HEK293 (cell line): ENCODE data around the gene SETMAR.
A peak's percentile ranks its signal among the peaks of the same experiment; 100 is the strongest.

Experiments used
- CTCF ChIA-PET: fragments of 350-600 bp; formaldehyde crosslinking; extraction: SDS; loops from one replicate; lab custom pipeline; 2021; ENCODE audit warnings: antibody characterized with exemption; lab: Yijun Ruan, JAX
- POLR2A ChIA-PET: fragments of 300-600 bp; formaldehyde crosslinking; extraction: SDS; loops from one replicate; lab custom pipeline; 2020; ENCODE audit warnings: antibody characterized with exemption, inconsistent platforms; lab: Yijun Ruan, JAX
- H3K27ac ChIP-seq: fragments of 200-500 bp; sonication (Bioruptor generic); 2 replicates; pipeline ENCODE4 v1.5.1; 2014; ENCODE audit warnings: low read depth, low read length, control low read depth, inconsistent platforms; ENCODE audit errors: extremely low read depth
- H3K36me3 ChIP-seq, 2 experiments: fragments of 200-500 bp in 1 of 2; sonication (Bioruptor generic) in 1 of 2; 1 replicate in 1 of 2; 2 replicates in 1 of 2; pipeline ENCODE4 v1.5.1; 2014 to 2017; ENCODE audit warnings: inconsistent platforms in 2 of 2, low read length in 2 of 2; ENCODE audit not compliant: control insufficient read depth in 2 of 2, insufficient read depth in 1 of 2
- H3K4me1 ChIP-seq: fragments of 200-500 bp; sonication (Bioruptor generic); 2 replicates; pipeline ENCODE4 v1.5.1; 2014; ENCODE audit warnings: mild to moderate bottlenecking, low read length, inconsistent platforms; ENCODE audit not compliant: control insufficient read depth, insufficient read depth
- H3K4me3 ChIP-seq: 2 replicates; pipeline ENCODE4 v1.5.1; 2011; ENCODE audit warnings: low read depth, mild to moderate bottlenecking, control low read depth, low read length, moderate library complexity
- H3K9me3 ChIP-seq: fragments of 200-500 bp; sonication (Bioruptor generic); 2 replicates; pipeline ENCODE4 v1.5.1; 2014; ENCODE audit warnings: low read depth, low read length, inconsistent platforms; ENCODE audit not compliant: control insufficient read depth, insufficient read depth
- BCL11B ChIP-seq: fragments of 450-650 bp; formaldehyde crosslinking; IDR thresholded peaks from 2 replicates; pipeline ENCODE4 v1.5.1; 2016; ENCODE audit warnings: low read depth, missing biosample characterization, missing genetic modification characterization
- GLI2 ChIP-seq: fragments of 450-650 bp; formaldehyde crosslinking; IDR thresholded peaks from 2 replicates; pipeline ENCODE4; 2017; ENCODE audit warnings: missing biosample characterization, missing genetic modification characterization, low read depth, borderline replicate concordance
- MYNN ChIP-seq: fragments of 450-650 bp; formaldehyde crosslinking; IDR thresholded peaks from 2 replicates; pipeline ENCODE4 v1.5.1; 2016; ENCODE audit warnings: missing biosample characterization, missing genetic modification characterization, borderline replicate concordance
- OSR2 ChIP-seq: fragments of 450-650 bp; formaldehyde crosslinking; IDR thresholded peaks from 2 replicates; pipeline ENCODE4 v1.5.1; 2016; ENCODE audit warnings: missing biosample characterization, missing genetic modification characterization
- PRDM1 ChIP-seq: fragments of 450-650 bp; formaldehyde crosslinking; IDR thresholded peaks from 2 replicates; pipeline ENCODE4; 2016; ENCODE audit warnings: missing biosample characterization, missing genetic modification characterization
- REST ChIP-seq: fragments of 450-650 bp; formaldehyde crosslinking; IDR thresholded peaks from 2 replicates; pipeline ENCODE4 v1.5.1; 2016; ENCODE audit warnings: missing biosample characterization, missing genetic modification characterization
- SP2 ChIP-seq: fragments of 450-650 bp; formaldehyde crosslinking; IDR thresholded peaks from 2 replicates; pipeline ENCODE4 v1.5.1; 2016; ENCODE audit warnings: missing biosample characterization, missing genetic modification characterization
- SP7 ChIP-seq: fragments of 450-650 bp; formaldehyde crosslinking; IDR thresholded peaks from 2 replicates; pipeline ENCODE4 v1.5.1; 2016; ENCODE audit warnings: missing biosample characterization, missing genetic modification characterization
- ZNF341 ChIP-seq: fragments of 450-650 bp; formaldehyde crosslinking; IDR thresholded peaks from 2 replicates; pipeline ENCODE4; 2016; ENCODE audit warnings: low read depth, missing biosample characterization, missing genetic modification characterization
- ZNF600 ChIP-seq: fragments of 450-650 bp; formaldehyde crosslinking; IDR thresholded peaks from 2 replicates; pipeline ENCODE4 v1.5.1; 2016; ENCODE audit warnings: missing biosample characterization, missing genetic modification characterization
- ZNF664 ChIP-seq: fragments of 450-650 bp; formaldehyde crosslinking; IDR thresholded peaks from 2 replicates; pipeline ENCODE4 v1.5.1; 2016; ENCODE audit warnings: missing biosample characterization, missing genetic modification characterization
- ZNF670 ChIP-seq: fragments of 450-650 bp; formaldehyde crosslinking; IDR thresholded peaks from 2 replicates; pipeline ENCODE4 v1.5.1; 2016; ENCODE audit warnings: missing biosample characterization, missing genetic modification characterization, low read depth
- ZSCAN18 ChIP-seq: fragments of 450-650 bp; formaldehyde crosslinking; IDR thresholded peaks from 2 replicates; pipeline ENCODE4 v1.5.1; 2016; ENCODE audit warnings: missing biosample characterization, missing genetic modification characterization
- ZSCAN4 ChIP-seq: fragments of 450-650 bp; formaldehyde crosslinking; IDR thresholded peaks from 2 replicates; pipeline ENCODE4 v1.5.1; 2017; ENCODE audit warnings: missing biosample characterization, missing genetic modification characterization

SETMAR gene

GRCh38 chr3:4351164-4351855 lies 48.1 kb downstream of the SETMAR start:
- ChIA-PET POLR2A (interaction anchor here (1.3 kb wide), 1 partner anchor 282 kb away, joined by 3 read pairs; no protein-coding TSS in a partner anchor), CTCF (interaction anchor here (0.6 to 5.8 kb wide), 53 partner anchors 8 to 1159 kb away, joined by 3 to 138 read pairs (median 4); partner anchors contain the start of gene ITPR1)
- H3K27ac ChIP-seq: no peak overlapping the region

GRCh38 chr3:4351872-4352271 lies 48.7 kb downstream of the SETMAR start:
- Histone ChIP-seq H3K4me1 (peaks cover 6% of the 10 kb centered on the region; the same call in 1 of the 2 replicates), H3K36me3 (no peaks in the 10 kb centered on the region)
- TF ChIP-seq ZNF670 (tag by site-specific recombination): no peak
- no peak for TF ChIP-seq BCL11B (tag by site-specific recombination)
- no peak for TF ChIP-seq ZSCAN4 (tag by site-specific recombination)
- TF ChIP-seq PRDM1 (tag by site-specific recombination): no peak
- TF ChIP-seq SP2 (tag by site-specific recombination): no peak
- TF ChIP-seq MYNN: no peak
- no peak for TF ChIP-seq ZNF341 (tag by site-specific recombination)
- TF ChIP-seq ZNF664 (tag by site-specific recombination): no peak
- TF ChIP-seq SP7 (tag by site-specific recombination): no peak
- TF ChIP-seq ZSCAN18 (tag by site-specific recombination): no peak
- TF ChIP-seq, all 188 proteins: peak for 0
- no peak overlapping the region for H3K27ac ChIP-seq
- ChIA-PET POLR2A (no interaction called here), CTCF (interaction anchor here (0.9 to 5.8 kb wide), 8 partner anchors 9 to 285 kb away, joined by 3 to 138 read pairs (median 6); partner anchors contain the start of gene ITPR1)
- no peak overlapping the region for H3K4me3 ChIP-seq
- H3K9me3 ChIP-seq: no peaks in the 10 kb centered on the region

More at GRCh38 chr3:4351164-4351855, 48.1 kb downstream of the SETMAR start:
- H3K9me3 ChIP-seq: no peaks in the 10 kb centered on the region
- TF ChIP-seq ZNF600 (tag by site-specific recombination) (peak; percentile 77; the same call in 1 of the 2 replicates), GLI2 (no peak)
- H3K4me1 ChIP-seq: peaks cover 6% of the 10 kb centered on the region; the same call in 1 of the 2 replicates
- H3K4me3 ChIP-seq: no peak overlapping the region
- no peaks in the 10 kb centered on the region for H3K36me3 ChIP-seq

GRCh38 chr3:4355401-4356219 lies 52.4 kb downstream of the SETMAR start:
- no peak overlapping the region for H3K4me3 ChIP-seq
- no peak overlapping the region for H3K27ac ChIP-seq
- POLR2A ChIA-PET: no interaction called here
- CTCF ChIA-PET: interaction anchor here (0.5 to 1.3 kb wide), 3 partner anchors 56 to 281 kb away, joined by 3 to 6 read pairs (median 4); no protein-coding TSS in a partner anchor
- H3K36me3 ChIP-seq: no peaks in the 10 kb centered on the region
- peaks cover 6% of the 10 kb centered on the region; the same call in 1 of the 2 replicates for H3K4me1 ChIP-seq
- TF ChIP-seq REST (tag by site-specific recombination) (no peak), OSR2 (tag by site-specific recombination) (no peak), SP7 (tag by site-specific recombination) (peak; percentile 44; the same call in 1 of the 2 replicates)
- H3K9me3 ChIP-seq: no peaks in the 10 kb centered on the region
